Cardiac muscle cell (in vitro differentiated cells and primary cell): ENCODE measurements around the gene SMC4. TPM values are rescaled to one million over a fixed set of nuclear protein-coding genes. Genes with fewer than 3 reads are reported as not detected.

Experiments
- DNase-seq, 2 donors: peaks; one replicate each; pipeline versions ENCODE4 v3.0.0 to v3.0.0-alpha.2; 2010 to 2017; ENCODE audit warnings: low read depth in 1 of 2, low spot score in 1 of 2
- H3K27ac ChIP-seq: fragments of 200-600 bp; sonication (generic); 2 replicates; pipeline ENCODE4 v1.5.1; 2016
- H3K27me3 ChIP-seq: fragments of 200-600 bp; sonication (generic); 2 replicates; pipeline ENCODE4 v1.6.0; 2016; ENCODE audit warnings: control low read depth
- H3K36me3 ChIP-seq: fragments of 200-600 bp; sonication (generic); 2 replicates; pipeline ENCODE4 v1.5.1; 2016; ENCODE audit warnings: control low read depth
- H3K4me1 ChIP-seq: fragments of 200-600 bp; sonication (generic); 2 replicates; pipeline ENCODE4 v1.8.1; 2017; ENCODE audit warnings: low read depth, mild to moderate bottlenecking, mixed run types
- H3K4me3 ChIP-seq: fragments of 200-600 bp; sonication (generic); 2 replicates; pipeline ENCODE4 v1.5.1; 2016; ENCODE audit warnings: mild to moderate bottlenecking
- H3K9me3 ChIP-seq: fragments of 200-600 bp; sonication (generic); 2 replicates; pipeline ENCODE4 v1.5.1; 2017; ENCODE audit warnings: low read depth, mild to moderate bottlenecking, control low read depth
- CTCF ChIP-seq: IDR thresholded peaks from 2 replicates; pipeline ENCODE4 v1.5.1; 2012; ENCODE audit warnings: low read depth, mild to moderate bottlenecking, low read length
- polyA plus RNA-seq: library from polyadenylated mRNA; unstranded; fragments of >200 nt; fragmentation: Nextera tagmentation; extraction: Ambion mirVana; gene quantifications from 2 replicates; pipeline ENCODE4 v1.2.1, GENCODE V29; 2016
- total RNA-seq: library from RNA; depleted of rRNA; stranded (reverse); fragments of >200 nt; gene quantifications from 2 replicates; pipeline ENCODE4 v1.2.3, GENCODE V29; 2016

The SMC4 gene
- total and polyA plus RNA-seq, 2 experiments from 2014 or later: 63.0 to 91.6 TPM

- Histone ChIP-seq H3K27ac (no peak overlapping the region), H3K4me1 (no peaks in the 10 kb centered on the region), H3K9me3 (no peaks in the 10 kb centered on the region), H3K36me3 (no peaks in the 10 kb centered on the region), H3K27me3 (no peaks in the 10 kb centered on the region), H3K4me3 (no peak overlapping the region)
- no peak for DNase-seq
- no peak for TF ChIP-seq CTCF
Observed at GRCh38 chr3:160454995-160455394, 55.5 kb downstream of the SMC4 start.

- Histone ChIP-seq H3K36me3 (no peaks in the 10 kb centered on the region), H3K4me1 (no peaks in the 10 kb centered on the region), H3K9me3 (no peaks in the 10 kb centered on the region)
Observed at GRCh38 chr3:160455846-160456245, 56.4 kb downstream of the SMC4 start.

GRCh38 chr3:160458151-160458550, 58.7 kb downstream of the SMC4 start:
- H3K36me3 ChIP-seq: no peaks in the 10 kb centered on the region
- no peaks in the 10 kb centered on the region for H3K27me3 ChIP-seq
- no peak for TF ChIP-seq CTCF
- no peaks in the 10 kb centered on the region for H3K4me1 ChIP-seq
- no peak overlapping the region for H3K27ac ChIP-seq
- no peaks in the 10 kb centered on the region for H3K9me3 ChIP-seq
- H3K4me3 ChIP-seq: no peak overlapping the region
- DNase-seq: no peak

More at GRCh38 chr3:160455846-160456245, 56.4 kb downstream of the SMC4 start:
- DNase-seq: no peak
- TF ChIP-seq CTCF: no peak
- H3K4me3 ChIP-seq: no peak overlapping the region
- H3K27me3 ChIP-seq: no peaks in the 10 kb centered on the region
- H3K27ac ChIP-seq: no peak overlapping the region

GRCh38 chr3:160459450-160459970, 60.1 kb downstream of the SMC4 start:
- no peak for DNase-seq
- H3K4me1 ChIP-seq: no peaks in the 10 kb centered on the region
- H3K27me3 ChIP-seq: no peaks in the 10 kb centered on the region

GRCh38 chr3:160460033-160460432, 60.6 kb downstream of the SMC4 start:
- no peaks in the 10 kb centered on the region for H3K27me3 ChIP-seq
- H3K4me1 ChIP-seq: peaks cover 4% of the 10 kb centered on the region
- H3K4me3 ChIP-seq: no peak overlapping the region
- H3K9me3 ChIP-seq: no peaks in the 10 kb centered on the region
- TF ChIP-seq CTCF: no peak
- no peak for DNase-seq
- H3K36me3 ChIP-seq: no peaks in the 10 kb centered on the region
- no peak overlapping the region for H3K27ac ChIP-seq

More at GRCh38 chr3:160459450-160459970, 60.1 kb downstream of the SMC4 start:
- H3K27ac ChIP-seq: no peak overlapping the region
- no peak for TF ChIP-seq CTCF
- no peak overlapping the region for H3K4me3 ChIP-seq
- H3K36me3 ChIP-seq: no peaks in the 10 kb centered on the region
- H3K9me3 ChIP-seq: no peaks in the 10 kb centered on the region
